GM20000 (cell line): Measurements from ENCODE around the gene VAV3.

Source experiments
- DNase-seq: peaks from one replicate; pipeline ENCODE4 v3.0.0; 2012; ENCODE audit warnings: low spot score
- CTCF ChIP-seq: IDR thresholded peaks from 2 replicates; pipeline ENCODE4 v1.5.1; 2012; ENCODE audit warnings: mild to moderate bottlenecking, control low read depth; ENCODE audit errors: extremely low read depth, missing control alignments

The VAV3 gene

GRCh38 chr1:107871687-107872395 lies 93.1 kb downstream of the VAV3 start:
- TF ChIP-seq CTCF: no peak
- no peak for DNase-seq

DNA sequence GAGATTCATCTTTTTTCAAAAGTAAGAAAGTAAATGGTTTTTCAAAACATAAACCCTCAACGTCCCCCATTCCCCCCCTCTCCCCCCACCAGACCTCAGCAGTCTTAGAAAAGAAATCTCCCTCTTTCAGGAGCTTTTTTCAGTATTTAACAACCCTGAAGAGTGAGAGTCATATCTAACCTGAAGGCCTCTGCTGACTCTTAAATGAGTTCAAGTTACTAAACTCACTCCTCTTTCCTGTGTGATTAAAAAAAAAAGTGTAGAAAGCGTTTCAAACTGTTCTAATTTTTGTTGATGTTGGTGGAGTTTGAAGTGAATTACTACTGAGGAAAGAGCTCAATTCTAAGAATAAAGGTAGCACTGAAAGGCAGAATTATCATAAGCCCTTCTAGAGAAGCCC lies 93.7 kb downstream of the VAV3 start:
- TF ChIP-seq CTCF: no peak
- no peak for DNase-seq

DNA sequence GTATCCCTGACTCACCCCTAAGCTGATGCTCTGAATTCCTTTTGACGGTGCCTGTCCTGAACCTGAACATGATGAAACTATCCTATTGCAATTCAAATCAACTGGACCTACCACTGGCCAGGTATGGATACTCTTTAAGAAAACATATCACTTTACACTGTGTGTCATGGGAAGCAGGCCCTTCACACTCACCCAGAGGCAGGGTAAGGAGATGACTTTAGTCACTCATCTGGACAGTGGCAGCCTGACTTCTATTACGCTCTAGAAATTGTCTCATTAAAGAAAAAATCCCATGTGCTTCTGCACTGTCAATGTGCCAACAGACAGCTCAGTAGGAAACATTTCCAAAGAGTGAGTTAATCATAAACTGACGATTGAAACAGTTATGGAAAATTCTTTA lies 94.3 kb downstream of the VAV3 start:
- TF ChIP-seq CTCF: no peak
- no peak for DNase-seq

DNA sequence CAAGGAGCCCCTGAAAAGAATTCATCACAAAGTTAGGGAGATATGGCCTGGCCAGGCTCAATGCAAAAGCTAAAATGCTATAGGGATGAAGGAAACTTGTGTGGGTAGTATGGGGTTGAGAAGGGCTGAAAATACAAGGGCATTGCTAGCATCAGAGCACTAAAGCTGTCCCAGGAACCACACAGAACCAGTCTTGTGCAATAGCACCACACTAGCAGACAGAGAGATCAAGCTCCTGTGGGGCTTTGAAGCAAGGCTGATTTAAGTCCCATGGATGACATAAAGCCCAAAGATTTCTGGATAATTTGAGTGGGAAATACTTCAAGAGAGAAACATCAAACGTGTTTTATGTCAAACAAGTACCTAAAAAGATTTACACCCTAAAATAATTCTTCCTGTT lies 97.1 kb downstream of the VAV3 start:
- no peak for DNase-seq
- TF ChIP-seq CTCF: no peak

GRCh38 chr1:107867422-107867821 lies 97.6 kb downstream of the VAV3 start:
- TF ChIP-seq CTCF: no peak
- DNase-seq: no peak

DNA sequence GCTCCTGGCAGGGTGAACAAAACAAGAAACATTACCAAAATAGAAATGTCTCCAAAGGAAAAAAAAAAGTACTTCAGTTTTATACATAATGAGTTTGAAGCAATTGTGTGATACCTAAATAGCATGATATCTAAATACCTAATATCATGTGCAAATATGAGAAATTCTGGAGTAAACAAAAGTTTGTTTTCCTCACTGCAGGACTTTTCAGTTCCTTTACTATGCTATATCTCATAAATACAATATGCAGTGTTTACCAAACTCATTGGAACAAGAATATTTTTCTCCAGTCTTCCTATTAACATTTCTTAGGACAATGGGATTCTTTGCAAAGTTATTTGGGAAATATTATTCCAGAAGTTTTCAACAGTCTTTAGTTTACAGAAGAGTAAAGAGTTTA lies 98.1 kb downstream of the VAV3 start:
- no peak for DNase-seq
- no peak for TF ChIP-seq CTCF

DNA sequence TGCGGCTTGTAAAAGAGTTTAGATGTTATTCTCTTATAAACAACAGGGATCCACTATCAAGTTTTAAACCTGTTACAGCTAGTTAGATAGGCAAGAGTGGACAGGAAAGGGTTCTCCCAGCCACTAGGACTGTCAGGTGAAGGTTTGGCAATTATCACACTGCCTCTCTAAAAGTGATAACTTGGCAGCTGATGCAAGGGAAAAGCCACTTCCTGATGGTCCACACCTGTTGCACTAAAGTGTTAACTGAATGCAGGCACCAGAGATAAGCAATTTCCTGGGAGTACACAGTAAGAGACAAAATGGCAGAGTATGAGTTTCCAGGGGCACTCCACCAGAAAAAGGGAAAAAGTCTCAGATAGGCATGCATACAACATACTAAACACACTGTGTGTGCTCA lies 99.4 kb downstream of the VAV3 start:
- DNase-seq: no peak
- TF ChIP-seq CTCF: no peak
